MM.1S (cell line): ENCODE data around the gene MMP3.

Experiments
- CTCF ChIP-seq: fragments of 300-600 bp; sonication (generic); IDR thresholded peaks from 2 replicates; pipeline ENCODE4 v1.5.1; 2016; ENCODE audit warnings: antibody characterized with exemption, low read length, mixed read lengths
- EZH2 ChIP-seq: fragments of 300-600 bp; sonication (generic); optimal IDR thresholded peaks from 2 replicates; pipeline ENCODE3; 2017; ENCODE audit warnings: low read depth, mild to moderate bottlenecking, antibody characterized with exemption, low read length, mixed read lengths
- EZH2phosphoT487 ChIP-seq: fragments of 300-600 bp; sonication (generic); IDR thresholded peaks from 2 replicates; pipeline ENCODE4 v1.6.1; 2018; ENCODE audit warnings: antibody characterized with exemption, low read length

GRCh38 chr11:102832612-102833011 lies 10.8 kb downstream of the MMP3 start:
- no peak for TF ChIP-seq CTCF
- TF ChIP-seq EZH2phosphoT487 = no peak
- no peak for TF ChIP-seq EZH2
